ENCODE data around the gene DMRTC2.

GRCh38 chr19:41847351-41848105 is 2.7 kb downstream of the DMRTC2 start:
- TF ChIP-seq CTCF (conservative IDR thresholded peaks at IDR 0.05 in 1 of 2, IDR thresholded peaks at IDR 0.05 in 1 of 2; ENCODE audit: extremely low read depth in 1 of 2, insufficient read depth in 1 of 2, low read depth in 1 of 2, low read length in 2 of 2), result no peak
- no peak for TF ChIP-seq EZH2 (IDR thresholded peaks at IDR 0.05; ENCODE audit: borderline replicate concordance, low read length)

Data from mammary epithelial cell (primary cell).